GM18909 (cell line): ENCODE measurements around the gene MTFR1L.

Source experiments
- ATAC-seq: cut with Tn5 transposase; IDR thresholded peaks from one replicate; pipeline ENCODE4 v1.9.1; 2021; ENCODE audit warnings: mild to moderate bottlenecking; ENCODE audit not compliant: unreplicated experiment, poor library complexity

The MTFR1L gene

GRCh38 chr1:25819491-25820246, at the start of gene MTFR1L:
Gene MTFR1L, plus strand, starts transcription at chr1:25819954. Its CDS starts 3,151 bp downstream, at chr1:25823105.
- peak; percentile 79 for ATAC-seq

GRCh38 chr1:25770541-25771220, 49.1 kb upstream of the MTFR1L start:
- no peak for ATAC-seq

- ATAC-seq, result no peak
Observed at GRCh38 chr1:25771221-25772114, 48.3 kb upstream of the MTFR1L start.

- no peak for ATAC-seq
Observed at GRCh38 chr1:25772164-25772563, 47.6 kb upstream of the MTFR1L start.

- no peak for ATAC-seq
Observed at GRCh38 chr1:25772692-25773245, 47.0 kb upstream of the MTFR1L start.

- ATAC-seq, result no peak
Observed at GRCh38 chr1:25773441-25774125, 46.2 kb upstream of the MTFR1L start.

GRCh38 chr1:25774206-25774803, 45.4 kb upstream of the MTFR1L start:
- no peak for ATAC-seq

- ATAC-seq, result peak; percentile 59
Observed at GRCh38 chr1:25774921-25775771, 44.6 kb upstream of the MTFR1L start.

- ATAC-seq, result no peak
Observed at GRCh38 chr1:25779388-25779787, 40.4 kb upstream of the MTFR1L start.

GRCh38 chr1:25779894-25780293, 39.9 kb upstream of the MTFR1L start:
- ATAC-seq, result no peak

- no peak for ATAC-seq
Observed at GRCh38 chr1:25780318-25781129, 39.2 kb upstream of the MTFR1L start.

GRCh38 chr1:25781130-25781433, 38.7 kb upstream of the MTFR1L start:
- no peak for ATAC-seq

- ATAC-seq, result no peak
Observed at GRCh38 chr1:25782608-25783201, 37.0 kb upstream of the MTFR1L start.

GRCh38 chr1:25784575-25785051, 35.1 kb upstream of the MTFR1L start:
- ATAC-seq, result no peak

- ATAC-seq, result no peak
Observed at GRCh38 chr1:25785333-25786067, 34.3 kb upstream of the MTFR1L start.

GRCh38 chr1:25786887-25787759, 32.6 kb upstream of the MTFR1L start:
- ATAC-seq, result no peak
